Body of pancreas (tissue), 4 donors: ENCODE data around the gene SERPINB11.

Experiments used
- POLR2A ChIP-seq, 3 donors: fragments of 450-650 bp; IDR thresholded peaks; one replicate each; pipeline ENCODE4 v1.6.1; 2016; ENCODE audit warnings: antibody characterized with exemption in 3 of 3, mild to moderate bottlenecking in 2 of 3
- TF ChIP-seq, protein P1 (sequence below), 7 experiments: fragments of 450-650 bp in 4 of 7; fragments of 200-600 bp in 3 of 7; sonication (generic) in 3 of 7; IDR thresholded peaks; one replicate each; pipeline ENCODE4 v1.5.1; 2016 to 2019; ENCODE audit warnings: antibody characterized with exemption in 7 of 7

DNA sequence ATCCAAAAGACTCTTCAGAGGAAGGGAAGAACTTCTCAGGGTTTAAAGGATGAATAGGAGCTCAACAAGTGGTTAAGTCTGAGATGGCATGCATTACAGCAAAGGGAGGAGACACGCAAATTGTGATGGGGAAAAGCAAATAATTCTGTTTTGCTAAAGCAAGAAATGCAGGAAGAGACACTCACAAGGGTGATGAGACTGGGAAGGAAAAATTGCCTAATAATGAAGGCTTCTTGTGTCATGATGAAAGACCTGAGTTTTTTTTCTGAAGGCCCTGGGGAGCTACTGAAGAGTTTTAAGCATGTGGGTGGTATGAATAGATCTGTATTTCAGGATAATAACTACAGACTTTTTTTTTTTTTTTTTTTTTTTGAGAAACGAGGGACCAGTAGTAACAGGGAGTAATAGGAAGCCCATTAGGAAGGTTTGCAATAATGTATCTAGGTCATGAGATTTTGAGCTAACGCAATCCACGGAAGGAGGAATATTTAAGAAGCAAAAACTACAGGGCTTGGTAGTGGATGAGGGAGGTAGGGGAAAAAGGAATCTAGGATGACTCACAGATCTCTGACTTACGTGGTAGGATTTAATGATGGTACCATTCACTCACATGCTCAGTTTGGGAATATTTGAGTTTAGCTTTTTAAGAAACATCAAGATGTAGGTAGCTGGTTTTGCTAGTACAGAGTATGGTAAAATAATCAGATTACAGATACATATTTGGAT is 25.1 kb upstream of the SERPINB11 start:
- TF ChIP-seq, protein P1, sequence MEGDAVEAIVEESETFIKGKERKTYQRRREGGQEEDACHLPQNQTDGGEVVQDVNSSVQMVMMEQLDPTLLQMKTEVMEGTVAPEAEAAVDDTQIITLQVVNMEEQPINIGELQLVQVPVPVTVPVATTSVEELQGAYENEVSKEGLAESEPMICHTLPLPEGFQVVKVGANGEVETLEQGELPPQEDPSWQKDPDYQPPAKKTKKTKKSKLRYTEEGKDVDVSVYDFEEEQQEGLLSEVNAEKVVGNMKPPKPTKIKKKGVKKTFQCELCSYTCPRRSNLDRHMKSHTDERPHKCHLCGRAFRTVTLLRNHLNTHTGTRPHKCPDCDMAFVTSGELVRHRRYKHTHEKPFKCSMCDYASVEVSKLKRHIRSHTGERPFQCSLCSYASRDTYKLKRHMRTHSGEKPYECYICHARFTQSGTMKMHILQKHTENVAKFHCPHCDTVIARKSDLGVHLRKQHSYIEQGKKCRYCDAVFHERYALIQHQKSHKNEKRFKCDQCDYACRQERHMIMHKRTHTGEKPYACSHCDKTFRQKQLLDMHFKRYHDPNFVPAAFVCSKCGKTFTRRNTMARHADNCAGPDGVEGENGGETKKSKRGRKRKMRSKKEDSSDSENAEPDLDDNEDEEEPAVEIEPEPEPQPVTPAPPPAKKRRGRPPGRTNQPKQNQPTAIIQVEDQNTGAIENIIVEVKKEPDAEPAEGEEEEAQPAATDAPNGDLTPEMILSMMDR (IDR thresholded peaks at IDR 0.05): no peak
- TF ChIP-seq POLR2A (IDR thresholded peaks at IDR 0.05): no peak
